Adrenal gland (tissue), 5 donors: ENCODE measurements around the gene TMED10.

Experiments used
- POLR2A ChIP-seq, 2 donors: fragments of 450-650 bp; IDR thresholded peaks; one replicate each; pipeline ENCODE4 v1.6.1; 2017; ENCODE audit warnings: antibody characterized with exemption in 2 of 2, mild to moderate bottlenecking in 2 of 2, moderate library complexity in 1 of 2
- TF ChIP-seq, protein P1 (sequence below), 6 experiments: fragments of 450-650 bp in 4 of 6; fragments of 200-600 bp in 2 of 6; sonication (generic) in 1 of 6; IDR thresholded peaks; 1 replicate in 5 of 6; 2 replicates in 1 of 6; pipeline versions ENCODE4 v1.5.1 to v1.8.0; 2016 to 2021; ENCODE audit warnings: antibody characterized with exemption in 6 of 6, mild to moderate bottlenecking in 2 of 6, moderate library complexity in 1 of 6
- donor health status: DM: no; HTN: no; CAD: no.

GRCh38 chr14:75158843-75159614 lies 17.4 kb downstream of the TMED10 start:
- TF ChIP-seq, protein P1, sequence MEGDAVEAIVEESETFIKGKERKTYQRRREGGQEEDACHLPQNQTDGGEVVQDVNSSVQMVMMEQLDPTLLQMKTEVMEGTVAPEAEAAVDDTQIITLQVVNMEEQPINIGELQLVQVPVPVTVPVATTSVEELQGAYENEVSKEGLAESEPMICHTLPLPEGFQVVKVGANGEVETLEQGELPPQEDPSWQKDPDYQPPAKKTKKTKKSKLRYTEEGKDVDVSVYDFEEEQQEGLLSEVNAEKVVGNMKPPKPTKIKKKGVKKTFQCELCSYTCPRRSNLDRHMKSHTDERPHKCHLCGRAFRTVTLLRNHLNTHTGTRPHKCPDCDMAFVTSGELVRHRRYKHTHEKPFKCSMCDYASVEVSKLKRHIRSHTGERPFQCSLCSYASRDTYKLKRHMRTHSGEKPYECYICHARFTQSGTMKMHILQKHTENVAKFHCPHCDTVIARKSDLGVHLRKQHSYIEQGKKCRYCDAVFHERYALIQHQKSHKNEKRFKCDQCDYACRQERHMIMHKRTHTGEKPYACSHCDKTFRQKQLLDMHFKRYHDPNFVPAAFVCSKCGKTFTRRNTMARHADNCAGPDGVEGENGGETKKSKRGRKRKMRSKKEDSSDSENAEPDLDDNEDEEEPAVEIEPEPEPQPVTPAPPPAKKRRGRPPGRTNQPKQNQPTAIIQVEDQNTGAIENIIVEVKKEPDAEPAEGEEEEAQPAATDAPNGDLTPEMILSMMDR (IDR thresholded peaks at IDR 0.05), result no peak
- TF ChIP-seq POLR2A (IDR thresholded peaks at IDR 0.05), result no peak
